GM12874 (cell line): ENCODE data around the gene OGFOD1.

ENCODE experiments used
- TF ChIP-seq, protein P1 (sequence below): IDR thresholded peaks from 2 replicates; pipeline ENCODE4 v1.5.1; 2011; ENCODE audit warnings: low read depth, mild to moderate bottlenecking, control low read depth, low read length, moderate library complexity; ENCODE audit not compliant: insufficient read depth

The OGFOD1 gene

GRCh38 chr16:56450986-56451752, at the start of gene OGFOD1, which contains the start of gene NUDT21:
Gene OGFOD1 (plus strand): TSS chr16:56451554. CDS start chr16:56451613, 59 bp downstream.
Gene NUDT21 (minus strand): TSS chr16:56451332. CDS start chr16:56451202, 130 bp downstream.
- TF ChIP-seq, protein P1, sequence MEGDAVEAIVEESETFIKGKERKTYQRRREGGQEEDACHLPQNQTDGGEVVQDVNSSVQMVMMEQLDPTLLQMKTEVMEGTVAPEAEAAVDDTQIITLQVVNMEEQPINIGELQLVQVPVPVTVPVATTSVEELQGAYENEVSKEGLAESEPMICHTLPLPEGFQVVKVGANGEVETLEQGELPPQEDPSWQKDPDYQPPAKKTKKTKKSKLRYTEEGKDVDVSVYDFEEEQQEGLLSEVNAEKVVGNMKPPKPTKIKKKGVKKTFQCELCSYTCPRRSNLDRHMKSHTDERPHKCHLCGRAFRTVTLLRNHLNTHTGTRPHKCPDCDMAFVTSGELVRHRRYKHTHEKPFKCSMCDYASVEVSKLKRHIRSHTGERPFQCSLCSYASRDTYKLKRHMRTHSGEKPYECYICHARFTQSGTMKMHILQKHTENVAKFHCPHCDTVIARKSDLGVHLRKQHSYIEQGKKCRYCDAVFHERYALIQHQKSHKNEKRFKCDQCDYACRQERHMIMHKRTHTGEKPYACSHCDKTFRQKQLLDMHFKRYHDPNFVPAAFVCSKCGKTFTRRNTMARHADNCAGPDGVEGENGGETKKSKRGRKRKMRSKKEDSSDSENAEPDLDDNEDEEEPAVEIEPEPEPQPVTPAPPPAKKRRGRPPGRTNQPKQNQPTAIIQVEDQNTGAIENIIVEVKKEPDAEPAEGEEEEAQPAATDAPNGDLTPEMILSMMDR = no peak

GRCh38 chr16:56405977-56406672, 45.2 kb upstream of the OGFOD1 start:
- TF ChIP-seq, protein P1 = no peak

DNA sequence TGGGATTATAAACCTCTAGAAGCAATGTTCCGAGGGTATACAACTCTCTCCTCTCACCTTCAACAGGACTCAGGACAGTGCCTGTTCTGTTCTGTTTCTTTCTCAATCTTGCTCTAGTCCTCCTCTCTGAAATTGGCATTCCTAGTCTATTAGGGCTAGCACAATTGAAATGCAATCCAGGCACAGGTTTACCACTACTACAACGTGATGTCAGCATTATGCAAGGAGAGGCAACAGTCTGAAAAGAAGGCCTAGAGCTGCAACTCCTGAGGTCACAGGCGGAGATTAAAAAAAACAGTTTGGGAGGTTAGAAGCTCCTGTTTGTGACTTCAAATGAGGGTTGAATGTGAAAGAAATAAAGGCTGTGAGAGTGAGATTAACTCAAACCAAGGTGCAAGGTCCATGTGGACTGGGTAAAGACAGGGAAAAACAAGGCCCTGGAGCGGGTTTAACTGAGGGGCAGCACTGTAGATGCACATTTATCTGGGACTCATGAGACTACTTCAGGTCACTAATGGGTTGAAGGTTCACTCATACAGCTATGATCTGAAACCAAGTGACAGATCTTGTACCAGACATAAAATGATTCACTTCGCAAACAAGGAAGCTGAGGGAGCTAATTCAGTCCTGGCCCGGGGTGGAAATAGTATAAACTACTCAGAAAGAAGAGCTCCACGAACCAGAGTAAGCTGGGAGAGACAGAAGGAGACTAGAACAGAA, 42.8 kb upstream of the OGFOD1 start:
- TF ChIP-seq, protein P1 = no peak

DNA sequence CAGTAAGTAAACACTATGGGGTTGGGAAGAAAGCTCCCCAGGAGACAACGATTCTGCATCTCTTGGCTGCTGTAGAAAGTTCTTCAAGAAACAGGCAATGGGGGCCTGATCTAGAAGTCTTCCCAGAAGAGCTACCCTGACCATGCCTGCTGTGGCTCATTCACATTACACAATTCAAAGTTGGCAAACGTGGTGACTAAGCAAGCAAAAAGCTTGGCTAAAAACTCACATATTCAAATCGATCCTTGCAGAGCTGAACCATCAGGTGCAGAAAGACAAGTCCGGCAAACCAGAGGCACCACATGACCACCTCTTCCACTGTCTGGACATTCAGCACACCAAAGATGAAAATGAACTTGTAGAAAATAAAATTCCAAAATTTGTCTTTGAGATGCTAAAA, 42.2 kb upstream of the OGFOD1 start:
- TF ChIP-seq, protein P1 = no peak

DNA sequence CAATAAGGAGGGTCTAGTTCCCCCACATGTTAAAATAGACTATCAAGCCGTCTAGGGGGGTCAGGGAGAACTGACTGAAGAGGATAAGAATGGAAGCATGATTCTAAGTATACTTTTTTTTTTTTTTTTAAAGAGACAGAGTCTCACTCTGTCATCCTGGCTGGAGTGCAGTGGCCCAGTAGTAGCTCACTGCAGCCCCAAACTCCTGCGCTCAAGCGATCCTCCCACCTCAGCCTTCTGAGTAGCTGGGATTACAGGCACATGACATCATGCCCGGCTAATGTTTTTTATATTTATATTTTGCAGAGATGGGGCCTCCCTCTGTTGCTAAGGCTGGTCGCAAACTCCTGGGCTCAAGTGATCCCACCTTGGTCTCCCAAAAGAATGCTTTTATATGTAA, 40.2 kb upstream of the OGFOD1 start:
- TF ChIP-seq, protein P1 = no peak

DNA sequence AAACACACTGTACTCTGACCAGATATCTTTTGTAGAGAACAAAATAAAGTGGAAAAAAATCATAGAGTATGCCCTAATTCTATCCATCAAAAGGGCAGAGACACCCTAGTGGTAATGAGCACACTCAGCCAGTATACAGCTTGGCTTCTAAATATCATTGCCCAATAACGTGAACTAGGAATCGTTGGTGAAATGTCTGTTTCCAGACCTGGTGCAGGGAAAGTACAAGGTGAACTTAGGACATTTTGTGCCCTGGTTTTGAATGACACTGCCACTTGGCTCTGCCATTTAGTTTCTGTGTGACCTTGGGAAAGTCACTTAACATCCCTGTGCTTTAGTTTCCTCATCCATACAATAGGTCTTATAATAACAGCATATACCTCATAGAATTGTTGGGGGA, 39.7 kb upstream of the OGFOD1 start:
- TF ChIP-seq, protein P1 = no peak

DNA sequence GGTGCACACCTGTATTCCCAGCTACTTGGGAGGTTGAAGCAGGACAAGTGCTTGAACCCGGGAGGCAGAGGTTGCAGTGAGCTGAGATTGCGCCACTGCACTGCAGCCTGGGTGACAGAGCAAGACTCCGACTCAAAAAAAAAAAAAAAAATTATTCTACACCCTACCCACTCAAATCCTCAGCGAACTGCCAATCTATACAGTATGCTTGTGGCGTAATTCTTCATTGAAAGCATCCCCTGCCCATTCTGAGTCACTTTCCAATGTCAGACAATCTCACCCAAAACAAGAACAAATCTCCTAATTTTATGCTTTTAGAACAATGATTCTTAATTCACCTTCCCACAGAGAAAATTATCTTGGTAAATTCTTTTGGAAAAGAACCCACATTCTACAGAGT, 38.0 kb upstream of the OGFOD1 start:
- TF ChIP-seq, protein P1 = no peak
